H1 (cell line): ENCODE data around the gene PHACTR1. TPM values are rescaled to one million over a fixed set of nuclear protein-coding genes. Genes with fewer than 3 reads are reported as not detected.

ENCODE experiments used
- BACH1 ChIP-seq: IDR thresholded peaks from 2 replicates; pipeline ENCODE4 v1.6.1; 2012; ENCODE audit warnings: low read length, improper control_type of control experiment
- CBX8 ChIP-seq: fragments of 300-800, 300-1000 bp; sonication (generic); IDR thresholded peaks from 2 replicates; pipeline ENCODE4 v1.7.1; 2016; ENCODE audit warnings: low read depth, low read length, borderline replicate concordance
- CREB1 ChIP-seq: IDR thresholded peaks from 2 replicates; pipeline ENCODE4 v1.6.1; 2012; ENCODE audit warnings: inconsistent platforms
- EGR1 ChIP-seq: IDR thresholded peaks from 2 replicates; pipeline ENCODE4 v1.6.1; 2011; ENCODE audit warnings: low read depth, low read length, borderline replicate concordance
- EP300 ChIP-seq, 2 experiments: IDR thresholded peaks; 1 replicate in 1 of 2; 2 replicates in 1 of 2; pipeline ENCODE4 v1.6.1; 2011 to 2012; ENCODE audit warnings: low read depth in 2 of 2, low read length in 2 of 2, mild to moderate bottlenecking in 2 of 2, borderline replicate concordance in 1 of 2, inconsistent platforms in 1 of 2, moderate library complexity in 1 of 2
- EZH2 ChIP-seq: fragments of 200-600 bp; sonication (generic); IDR thresholded peaks from 2 replicates; pipeline ENCODE4 v1.7.1; 2012; ENCODE audit warnings: low read depth, mild to moderate bottlenecking, moderate library complexity, low read length, inconsistent platforms; ENCODE audit not compliant: severe bottlenecking
- GABPA ChIP-seq: IDR thresholded peaks from 2 replicates; pipeline ENCODE4 v1.6.1; 2011; ENCODE audit warnings: mild to moderate bottlenecking, low read length, moderate library complexity, borderline replicate concordance; ENCODE audit not compliant: insufficient read depth
- POLR2AphosphoS5 ChIP-seq: IDR thresholded peaks from 2 replicates; pipeline ENCODE4 v1.6.1; 2011; ENCODE audit warnings: low read depth, low read length
- RFX5 ChIP-seq: IDR thresholded peaks from 2 replicates; pipeline ENCODE4 v1.6.1; 2011; ENCODE audit warnings: low read depth, low read length, improper control_type of control experiment, borderline replicate concordance
- SP2 ChIP-seq: IDR thresholded peaks from 2 replicates; pipeline ENCODE4 v1.6.1; 2012; ENCODE audit warnings: mild to moderate bottlenecking, low read length, inconsistent platforms
- TAF1 ChIP-seq: IDR thresholded peaks from 2 replicates; pipeline ENCODE4 v1.6.1; 2011; ENCODE audit warnings: mild to moderate bottlenecking, low read depth, low read length
- polyA plus RNA-seq, 7 experiments: library from polyadenylated mRNA; depleted of rRNA in 3 of 7; stranded (reverse) in 5 of 7; unstranded in 2 of 7; fragments of >200 nt in 5 of 7; fragments of 200-250 nt in 2 of 7; gene quantifications; 1 replicate in 5 of 7; 2 replicates in 1 of 7; 4 replicates in 1 of 7; pipeline versions ENCODE4 v1.2.1 to v1.2.3, GENCODE V29; 2011 to 2013; ENCODE audit warnings: missing spikeins in 2 of 7, mixed read lengths in 2 of 7
- total RNA-seq: library from RNA; stranded (reverse); fragmentation: NEBNext Ultra II Directional; extraction: Animal tissue kit (Norgen Biotek cat#: 25700); gene quantifications from 2 replicates; pipeline ENCODE4 v1.2.1, GENCODE V29; 2021
- TF ChIP-seq, protein P1 (sequence below): fragments of 300-600 bp; sonication (generic); IDR thresholded peaks from 2 replicates; pipeline ENCODE4 v1.7.1; 2012; ENCODE audit warnings: low read length, moderate library complexity, mild to moderate bottlenecking, inconsistent platforms; ENCODE audit not compliant: insufficient replicate concordance

Gene PHACTR1
- total and polyA plus RNA-seq, 2 of the 8 experiments (the other 6 are each of a cell fraction or from before 2014, with no cell fraction given): 3.9 to 17.1 TPM

DNA sequence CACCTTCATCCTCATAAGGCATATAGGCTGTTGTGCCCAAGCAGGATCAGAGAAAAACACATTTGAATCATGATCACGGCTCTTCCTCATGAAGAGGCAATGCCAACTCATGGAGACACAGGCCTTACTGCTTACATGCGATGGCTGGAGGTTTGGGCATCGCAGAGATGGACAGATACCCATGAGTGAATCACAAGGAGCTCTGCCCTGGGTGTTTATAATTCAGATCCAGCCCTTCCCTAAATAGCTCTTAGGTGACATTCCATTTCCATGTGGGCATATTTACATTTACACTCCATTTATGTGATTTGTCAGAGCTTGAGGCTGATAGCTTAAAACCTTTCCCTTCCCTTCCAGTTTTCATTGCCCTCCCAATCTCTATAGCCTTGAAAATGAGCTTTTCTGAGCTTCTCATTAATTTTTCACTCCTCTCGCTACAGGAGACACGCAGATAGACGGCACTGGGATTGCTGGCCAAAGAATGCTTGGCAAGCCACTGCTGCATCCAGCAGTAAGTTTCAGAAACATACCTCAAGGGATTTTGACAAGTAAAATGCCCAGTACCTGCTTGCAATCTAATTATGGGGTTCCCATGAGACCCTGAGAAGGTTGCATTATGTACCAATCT lies 362.6 kb downstream of the PHACTR1 start (continued):
- TF ChIP-seq, protein P1, sequence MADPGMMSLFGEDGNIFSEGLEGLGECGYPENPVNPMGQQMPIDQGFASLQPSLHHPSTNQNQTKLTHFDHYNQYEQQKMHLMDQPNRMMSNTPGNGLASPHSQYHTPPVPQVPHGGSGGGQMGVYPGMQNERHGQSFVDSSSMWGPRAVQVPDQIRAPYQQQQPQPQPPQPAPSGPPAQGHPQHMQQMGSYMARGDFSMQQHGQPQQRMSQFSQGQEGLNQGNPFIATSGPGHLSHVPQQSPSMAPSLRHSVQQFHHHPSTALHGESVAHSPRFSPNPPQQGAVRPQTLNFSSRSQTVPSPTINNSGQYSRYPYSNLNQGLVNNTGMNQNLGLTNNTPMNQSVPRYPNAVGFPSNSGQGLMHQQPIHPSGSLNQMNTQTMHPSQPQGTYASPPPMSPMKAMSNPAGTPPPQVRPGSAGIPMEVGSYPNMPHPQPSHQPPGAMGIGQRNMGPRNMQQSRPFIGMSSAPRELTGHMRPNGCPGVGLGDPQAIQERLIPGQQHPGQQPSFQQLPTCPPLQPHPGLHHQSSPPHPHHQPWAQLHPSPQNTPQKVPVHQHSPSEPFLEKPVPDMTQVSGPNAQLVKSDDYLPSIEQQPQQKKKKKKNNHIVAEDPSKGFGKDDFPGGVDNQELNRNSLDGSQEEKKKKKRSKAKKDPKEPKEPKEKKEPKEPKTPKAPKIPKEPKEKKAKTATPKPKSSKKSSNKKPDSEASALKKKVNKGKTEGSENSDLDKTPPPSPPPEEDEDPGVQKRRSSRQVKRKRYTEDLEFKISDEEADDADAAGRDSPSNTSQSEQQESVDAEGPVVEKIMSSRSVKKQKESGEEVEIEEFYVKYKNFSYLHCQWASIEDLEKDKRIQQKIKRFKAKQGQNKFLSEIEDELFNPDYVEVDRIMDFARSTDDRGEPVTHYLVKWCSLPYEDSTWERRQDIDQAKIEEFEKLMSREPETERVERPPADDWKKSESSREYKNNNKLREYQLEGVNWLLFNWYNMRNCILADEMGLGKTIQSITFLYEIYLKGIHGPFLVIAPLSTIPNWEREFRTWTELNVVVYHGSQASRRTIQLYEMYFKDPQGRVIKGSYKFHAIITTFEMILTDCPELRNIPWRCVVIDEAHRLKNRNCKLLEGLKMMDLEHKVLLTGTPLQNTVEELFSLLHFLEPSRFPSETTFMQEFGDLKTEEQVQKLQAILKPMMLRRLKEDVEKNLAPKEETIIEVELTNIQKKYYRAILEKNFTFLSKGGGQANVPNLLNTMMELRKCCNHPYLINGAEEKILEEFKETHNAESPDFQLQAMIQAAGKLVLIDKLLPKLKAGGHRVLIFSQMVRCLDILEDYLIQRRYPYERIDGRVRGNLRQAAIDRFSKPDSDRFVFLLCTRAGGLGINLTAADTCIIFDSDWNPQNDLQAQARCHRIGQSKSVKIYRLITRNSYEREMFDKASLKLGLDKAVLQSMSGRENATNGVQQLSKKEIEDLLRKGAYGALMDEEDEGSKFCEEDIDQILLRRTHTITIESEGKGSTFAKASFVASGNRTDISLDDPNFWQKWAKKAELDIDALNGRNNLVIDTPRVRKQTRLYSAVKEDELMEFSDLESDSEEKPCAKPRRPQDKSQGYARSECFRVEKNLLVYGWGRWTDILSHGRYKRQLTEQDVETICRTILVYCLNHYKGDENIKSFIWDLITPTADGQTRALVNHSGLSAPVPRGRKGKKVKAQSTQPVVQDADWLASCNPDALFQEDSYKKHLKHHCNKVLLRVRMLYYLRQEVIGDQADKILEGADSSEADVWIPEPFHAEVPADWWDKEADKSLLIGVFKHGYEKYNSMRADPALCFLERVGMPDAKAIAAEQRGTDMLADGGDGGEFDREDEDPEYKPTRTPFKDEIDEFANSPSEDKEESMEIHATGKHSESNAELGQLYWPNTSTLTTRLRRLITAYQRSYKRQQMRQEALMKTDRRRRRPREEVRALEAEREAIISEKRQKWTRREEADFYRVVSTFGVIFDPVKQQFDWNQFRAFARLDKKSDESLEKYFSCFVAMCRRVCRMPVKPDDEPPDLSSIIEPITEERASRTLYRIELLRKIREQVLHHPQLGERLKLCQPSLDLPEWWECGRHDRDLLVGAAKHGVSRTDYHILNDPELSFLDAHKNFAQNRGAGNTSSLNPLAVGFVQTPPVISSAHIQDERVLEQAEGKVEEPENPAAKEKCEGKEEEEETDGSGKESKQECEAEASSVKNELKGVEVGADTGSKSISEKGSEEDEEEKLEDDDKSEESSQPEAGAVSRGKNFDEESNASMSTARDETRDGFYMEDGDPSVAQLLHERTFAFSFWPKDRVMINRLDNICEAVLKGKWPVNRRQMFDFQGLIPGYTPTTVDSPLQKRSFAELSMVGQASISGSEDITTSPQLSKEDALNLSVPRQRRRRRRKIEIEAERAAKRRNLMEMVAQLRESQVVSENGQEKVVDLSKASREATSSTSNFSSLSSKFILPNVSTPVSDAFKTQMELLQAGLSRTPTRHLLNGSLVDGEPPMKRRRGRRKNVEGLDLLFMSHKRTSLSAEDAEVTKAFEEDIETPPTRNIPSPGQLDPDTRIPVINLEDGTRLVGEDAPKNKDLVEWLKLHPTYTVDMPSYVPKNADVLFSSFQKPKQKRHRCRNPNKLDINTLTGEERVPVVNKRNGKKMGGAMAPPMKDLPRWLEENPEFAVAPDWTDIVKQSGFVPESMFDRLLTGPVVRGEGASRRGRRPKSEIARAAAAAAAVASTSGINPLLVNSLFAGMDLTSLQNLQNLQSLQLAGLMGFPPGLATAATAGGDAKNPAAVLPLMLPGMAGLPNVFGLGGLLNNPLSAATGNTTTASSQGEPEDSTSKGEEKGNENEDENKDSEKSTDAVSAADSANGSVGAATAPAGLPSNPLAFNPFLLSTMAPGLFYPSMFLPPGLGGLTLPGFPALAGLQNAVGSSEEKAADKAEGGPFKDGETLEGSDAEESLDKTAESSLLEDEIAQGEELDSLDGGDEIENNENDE: no peak
- TF ChIP-seq CREB1: no peak
- TF ChIP-seq GABPA: no peak
- no peak for TF ChIP-seq EP300 (IDR thresholded peaks at IDR 0.05; ENCODE audit: borderline replicate concordance in 1 of 2, low read depth in 2 of 2, low read length in 2 of 2)
- no peak for TF ChIP-seq TAF1
- no peak for TF ChIP-seq EZH2
- no peak for TF ChIP-seq SP2
- TF ChIP-seq RFX5: no peak
- TF ChIP-seq CBX8: no peak
- no peak for TF ChIP-seq BACH1
- no peak for TF ChIP-seq EGR1
- TF ChIP-seq POLR2AphosphoS5: no peak
